ENCODE data around the gene ABHD2.
"Not testable (repeated sequence)": the region's sequence is repeated elsewhere in the genome, so short reads cannot be mapped to it uniquely, and the experiment has no call there.

The ABHD2 gene

DNA sequence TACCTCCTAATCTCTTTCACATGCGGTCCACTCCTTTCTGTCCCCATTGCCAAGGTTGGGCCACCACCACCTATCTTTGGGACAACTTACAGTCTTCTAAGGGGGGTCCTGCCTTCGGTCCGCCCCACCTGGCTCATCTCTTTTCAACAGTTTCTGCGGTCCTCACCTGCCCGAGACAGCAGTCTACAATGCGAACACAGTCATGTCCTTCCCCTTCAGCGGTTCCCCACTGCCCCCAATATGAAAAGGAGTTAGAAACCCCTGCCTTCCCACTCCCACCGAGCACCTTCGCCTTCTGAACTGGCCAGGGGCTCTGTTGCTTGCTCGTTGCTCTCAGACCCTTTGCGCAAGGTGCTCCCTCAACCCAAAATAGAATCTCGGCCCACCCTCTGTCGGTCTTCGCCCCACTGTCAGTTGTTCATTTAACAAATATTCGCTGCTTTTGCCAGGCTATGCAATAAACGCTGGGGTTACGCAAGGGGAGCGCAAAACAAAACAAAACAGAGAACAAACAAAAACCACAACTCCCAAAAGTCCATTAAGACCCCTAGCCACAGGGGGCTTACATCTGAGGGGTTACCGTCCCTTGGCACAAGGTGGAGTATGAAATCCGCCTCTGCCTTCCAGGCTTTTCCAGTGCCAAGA is 154.9 kb downstream of the ABHD2 start:
- no peak for DNase-seq

DNA sequence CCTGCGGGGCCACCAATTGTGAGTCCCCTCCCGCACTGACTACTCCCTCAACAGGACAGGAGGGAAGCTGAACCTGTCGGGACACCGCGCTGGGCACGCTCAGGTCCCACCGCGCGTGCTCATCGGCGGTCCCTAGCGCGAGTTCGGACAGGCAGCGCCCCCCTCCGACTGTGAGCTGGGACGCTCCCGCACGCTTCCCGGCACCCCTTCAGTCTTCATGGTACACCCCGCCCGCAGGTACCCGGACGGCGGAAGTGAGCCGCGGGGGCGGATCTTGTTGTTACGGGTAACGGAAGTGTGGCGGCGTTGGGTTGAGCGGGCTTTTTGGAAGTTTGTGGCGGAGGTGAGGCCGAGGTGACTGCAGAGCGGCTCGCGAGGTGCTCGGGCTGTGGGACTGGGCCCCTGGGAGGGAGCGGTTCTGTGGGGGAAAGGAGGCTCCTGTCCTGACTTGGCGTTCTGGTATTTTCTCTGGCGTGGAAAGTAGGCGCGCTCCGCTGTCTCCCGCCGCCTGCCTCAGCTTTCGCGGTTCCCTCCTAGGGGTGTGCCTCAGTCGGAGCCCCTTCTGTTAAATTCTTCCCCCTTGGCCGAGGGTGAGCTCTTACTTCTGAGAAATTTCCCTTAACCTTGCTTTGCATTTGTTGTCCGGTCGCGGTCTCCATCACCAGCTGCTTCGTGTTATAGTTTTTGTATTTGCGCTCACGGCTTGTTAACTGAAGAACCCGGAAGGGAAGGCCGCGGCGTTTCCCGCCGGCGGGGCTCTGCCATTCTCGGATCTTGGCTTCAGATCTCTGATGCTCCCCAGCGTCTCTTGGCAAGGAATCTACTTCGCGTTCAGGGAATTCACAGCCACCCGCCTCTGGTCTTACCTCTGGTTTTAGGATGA is 155.7 kb downstream of the ABHD2 start, which contains the start of gene FANCI:
TSS of gene FANCI (plus strand) at position 289 of the 883 bp plus-strand sequence. CDS start 3,669 bp downstream, outside the sequence.
- DNase-seq = peak; percentile 98

GRCh38 chr15:89244574-89244903 is 156.3 kb downstream of the ABHD2 start:
- no peak for DNase-seq

DNA sequence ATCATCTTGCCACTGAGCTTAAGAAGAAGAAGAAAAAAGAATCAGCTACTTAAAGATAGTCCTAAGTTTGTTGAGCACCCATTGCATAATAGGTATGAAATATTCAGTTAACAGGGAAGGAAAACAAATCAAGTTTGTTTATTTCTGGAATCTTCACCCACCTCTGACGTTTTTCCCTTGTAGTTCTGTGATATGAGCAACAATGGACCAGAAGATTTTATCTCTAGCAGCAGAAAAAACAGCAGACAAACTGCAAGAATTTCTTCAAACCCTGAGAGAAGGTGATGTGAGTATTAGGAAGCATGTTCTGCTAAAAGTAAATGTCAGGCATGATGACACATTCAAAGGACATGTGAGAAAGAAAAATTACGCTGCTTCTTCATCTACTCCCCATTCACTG is 159.2 kb downstream of the ABHD2 start:
- DNase-seq = no peak

DNA sequence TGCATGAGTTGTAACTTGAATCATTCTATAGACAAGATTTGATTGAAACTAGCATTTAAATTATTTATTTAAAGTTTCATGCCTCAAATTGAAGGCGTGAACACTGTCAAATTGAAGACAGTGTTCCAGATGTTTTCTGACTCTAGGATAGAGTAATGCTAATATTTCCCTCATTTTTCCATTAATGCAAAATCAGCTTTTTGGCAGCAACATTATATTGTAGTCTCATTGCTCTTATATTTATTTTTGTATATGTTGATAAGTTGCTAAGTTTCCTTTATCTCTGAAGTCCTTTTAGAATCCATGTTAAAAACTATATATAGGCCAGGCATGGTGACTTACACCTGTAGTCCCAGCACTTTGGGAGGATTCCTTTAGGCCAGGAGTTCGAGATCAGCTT is 160.3 kb downstream of the ABHD2 start:
- DNase-seq = no peak

GRCh38 chr15:89250142-89250541 is 161.9 kb downstream of the ABHD2 start:
- DNase-seq = not testable (repeated sequence)
